NB4 (cell line): ENCODE measurements around the gene SCRN3.
"Not testable (repeated sequence)": the region's sequence is repeated elsewhere in the genome, so short reads cannot be mapped to it uniquely, and the experiment has no call there.

Experiments used
- DNase-seq: peaks from one replicate; pipeline ENCODE4 v3.0.0; 2010; ENCODE audit warnings: low read depth
- H3K4me3 ChIP-seq: one replicate; pipeline ENCODE4 v1.5.1; 2011; ENCODE audit warnings: mild to moderate bottlenecking, low read depth, low read length, moderate library complexity
- CTCF ChIP-seq: IDR thresholded peaks from one replicate; pipeline ENCODE4 v1.5.1; 2012; ENCODE audit warnings: low read depth, low read length
- MAX ChIP-seq: IDR thresholded peaks from 2 replicates; pipeline ENCODE4 v1.6.1; 2011; ENCODE audit warnings: low read depth, low read length
- MYC ChIP-seq: IDR thresholded peaks from 2 replicates; pipeline ENCODE4 v1.6.1; 2011; ENCODE audit warnings: low read depth, low read length
- POLR2A ChIP-seq: IDR thresholded peaks from 2 replicates; pipeline ENCODE4 v1.6.1; 2011; ENCODE audit warnings: mild to moderate bottlenecking; ENCODE audit not compliant: insufficient read length; ENCODE audit errors: extremely low read depth

Gene SCRN3

GRCh38 chr2:174400853-174401252, 5.3 kb downstream of the SCRN3 start:
- no peak overlapping the region for H3K4me3 ChIP-seq
- TF ChIP-seq MYC (no peak), MAX (no peak), CTCF (no peak), POLR2A (no peak)
- DNase-seq, result no peak

GRCh38 chr2:174403628-174404027, 8.1 kb downstream of the SCRN3 start:
- no peak for DNase-seq
- TF ChIP-seq CTCF (no peak), MAX (no peak), POLR2A (no peak), MYC (no peak)
- H3K4me3 ChIP-seq, result no peak overlapping the region

GRCh38 chr2:174410039-174410438, 14.5 kb downstream of the SCRN3 start:
- DNase-seq, H3K4me3 ChIP-seq: not testable (repeated sequence)

- H3K4me3 ChIP-seq, result no peak overlapping the region
- no peak for DNase-seq
- TF ChIP-seq POLR2A (no peak), CTCF (no peak), MAX (no peak), MYC (no peak)
Observed at GRCh38 chr2:174412256-174412655, 16.7 kb downstream of the SCRN3 start.

- DNase-seq, result no peak
- TF ChIP-seq MYC, result no peak
- TF ChIP-seq MAX, result no peak
- TF ChIP-seq CTCF, result no peak
- no peak for TF ChIP-seq POLR2A
- no peak overlapping the region for H3K4me3 ChIP-seq
Observed at GRCh38 chr2:174428214-174428613, 32.7 kb downstream of the SCRN3 start.

GRCh38 chr2:174430066-174430465, 34.5 kb downstream of the SCRN3 start:
- TF ChIP-seq POLR2A (no peak), MAX (no peak), CTCF (no peak), MYC (no peak)

More at GRCh38 chr2:174430066-174430465, 34.5 kb downstream of the SCRN3 start:
- H3K4me3 ChIP-seq, result no peak overlapping the region
- DNase-seq, result no peak
